K562 (cell line): Measurements from ENCODE around the gene DLGAP1. TPM values are rescaled to one million over a fixed set of nuclear protein-coding genes. Genes with fewer than 3 reads are reported as not detected.
A peak's percentile ranks its signal among the peaks of the same experiment; 100 is the strongest.

Experiments used
- BHLHE40 ChIP-seq: IDR thresholded peaks from 2 replicates; pipeline ENCODE4 v1.6.1; 2011; ENCODE audit warnings: low read length, improper control_type of control experiment
- CHD1 ChIP-seq: fragments of 200-600 bp; sonication (generic); IDR thresholded peaks from one replicate; pipeline ENCODE4 v1.6.1; 2012; ENCODE audit warnings: mild to moderate bottlenecking, moderate library complexity, low read length, inconsistent platforms
- CTCFL ChIP-seq: IDR thresholded peaks from 2 replicates; pipeline ENCODE4 v1.6.1; 2011; ENCODE audit warnings: borderline replicate concordance, low read depth, mild to moderate bottlenecking, moderate library complexity, low read length; ENCODE audit not compliant: insufficient read depth, poor library complexity, severe bottlenecking
- GABPA ChIP-seq: fragments of 200-800 bp; sonication (Bioruptor generic); conservative IDR thresholded peaks from 2 replicates; pipeline ENCODE4 v1.6.1; 2016; ENCODE audit warnings: low read depth, missing genetic modification characterization, missing compliant biosample characterization
- GATAD2A ChIP-seq: fragments of 450-650 bp; IDR thresholded peaks from 2 replicates; pipeline ENCODE4 v1.6.1; 2017
- HMG20A ChIP-seq: fragments of 450-650 bp; formaldehyde crosslinking; conservative IDR thresholded peaks from 2 replicates; pipeline ENCODE4 v1.4.0; 2020; ENCODE audit warnings: mild to moderate bottlenecking, mixed read lengths
- NONO ChIP-seq, 2 experiments: fragments of 200-400 bp in 1 of 2; fragments of 450-650 bp in 1 of 2; formaldehyde crosslinking in 1 of 2; IDR thresholded peaks; 2 replicates each; pipeline ENCODE4 v1.6.1; 2017; ENCODE audit warnings: low read depth in 2 of 2, mild to moderate bottlenecking in 2 of 2, moderate library complexity in 2 of 2, low read length in 1 of 2
- NR4A1 ChIP-seq, 2 experiments: fragments of 250-450 bp in 1 of 2; fragments of 450-650 bp in 1 of 2; sonication (Bioruptor Pico) in 1 of 2; IDR thresholded peaks; 2 replicates each; pipeline versions ENCODE4 v1.4.0 to v1.6.1; 2016 to 2020; ENCODE audit warnings: mild to moderate bottlenecking in 2 of 2, missing compliant biosample characterization in 1 of 2, missing genetic modification characterization in 1 of 2, moderate library complexity in 1 of 2
- RBM17 ChIP-seq: fragments of 200-400 bp; formaldehyde crosslinking; IDR thresholded peaks from 2 replicates; pipeline ENCODE4 v1.6.1; 2017; ENCODE audit warnings: low read depth, mild to moderate bottlenecking, low read length, borderline replicate concordance
- TAF9B ChIP-seq: fragments of 450-650 bp; IDR thresholded peaks from 2 replicates; pipeline ENCODE4 v1.6.1; 2018; ENCODE audit warnings: mild to moderate bottlenecking; ENCODE audit not compliant: partially characterized antibody
- TEAD2 ChIP-seq: fragments of 450-650 bp; IDR thresholded peaks from 2 replicates; pipeline ENCODE4 v1.6.1; 2016; ENCODE audit warnings: missing genetic modification characterization, control low read depth, missing compliant biosample characterization
- THRAP3 ChIP-seq: fragments of 450-650 bp; IDR thresholded peaks from 2 replicates; pipeline ENCODE4 v1.6.1; 2016; ENCODE audit warnings: mild to moderate bottlenecking, inconsistent platforms, borderline replicate concordance
- ZBTB1 ChIP-seq: sonication (generic); formaldehyde crosslinking; IDR thresholded peaks from 2 replicates; pipeline ENCODE4 v1.8.1; 2023; ENCODE audit warnings: missing genetic modification reagents, low read depth, mild to moderate bottlenecking, borderline replicate concordance
- ZBTB40 ChIP-seq, 2 experiments: fragments of 450-650 bp in 1 of 2; sonication (generic) in 1 of 2; formaldehyde crosslinking in 1 of 2; IDR thresholded peaks; 2 replicates each; pipeline versions ENCODE4 v1.7.1 to v1.9.0; 2016 to 2022; ENCODE audit warnings: inconsistent platforms in 1 of 2, mild to moderate bottlenecking in 1 of 2, missing genetic modification reagents in 1 of 2
- polyA plus RNA-seq, 8 experiments: library from polyadenylated mRNA; depleted of rRNA in 4 of 8; stranded (reverse) in 5 of 8; unstranded in 3 of 8; fragments of >200 nt; fragmentation: Nextera tagmentation in 2 of 8; fragmentation: Illumina TruSeq in 1 of 8; extraction: Ambion mirVana in 2 of 8; extraction: Trizol in 1 of 8; gene quantifications; 2 replicates each; pipeline versions ENCODE4 v1.2.1 to v1.2.3, GENCODE V29; 2011 to 2014; ENCODE audit warnings: inconsistent platforms in 1 of 8, missing spikeins in 1 of 8
- total RNA-seq, 7 experiments: library from RNA; depleted of rRNA in 6 of 7; stranded (reverse); fragments of >200 nt in 6 of 7; fragmentation: Illumina TruSeq in 2 of 7; extraction: Trizol in 2 of 7; gene quantifications; 2 replicates each; pipeline versions ENCODE4 v1.2.1 to v1.2.3, GENCODE V29; 2011 to 2021; ENCODE audit warnings: low replicate concordance in 1 of 7

The DLGAP1 gene
- total and polyA plus RNA-seq, 9 of the 15 experiments (the other 6 are each of a cell fraction or from before 2014, with no cell fraction given) = 0.04 to 0.22 (median 0.08) TPM

- TF ChIP-seq NR4A1 (CRISPR knock-in tag; IDR thresholded peaks at IDR 0.05) (no peak), NR4A1 (tag; IDR thresholded peaks at IDR 0.05) (no peak), TEAD2 (tag) (peak; percentile 14; the same call in 1 of the 2 replicates), RBM17 (no peak), BHLHE40 (peak; percentile 23; the same call in 1 of the 2 replicates), GABPA (tag) (no peak), TAF9B (peak; percentile 56), THRAP3 (no peak), CHD1 (no peak), ZBTB40 (IDR thresholded peaks at IDR 0.05) (peak; percentile 34; the same call in 1 of the 2 replicates), ZBTB40 (CRISPR knock-in tag; IDR thresholded peaks at IDR 0.05) (no peak), ZBTB1 (CRISPR knock-in tag) (no peak), CTCFL (no peak), GATAD2A (no peak), HMG20A (CRISPR knock-in tag) (no peak), NONO (IDR thresholded peaks at IDR 0.05; ENCODE audit: low read depth in 2 of 2, low read length in 1 of 2) (no peak)
Measured at GRCh38 chr18:3526421-3527354, 928.4 kb downstream of the DLGAP1 start (continued).
